HG03432 (cell line): ENCODE measurements around the gene FGGY.

Experiments used
- ATAC-seq: cut with Tn5 transposase; IDR thresholded peaks from one replicate; pipeline ENCODE4 v1.9.1; 2021; ENCODE audit warnings: mild to moderate bottlenecking, moderate library complexity; ENCODE audit not compliant: unreplicated experiment

The FGGY gene

GRCh38 chr1:59410457-59410856, 113.6 kb downstream of the FGGY start:
- ATAC-seq = peak; percentile 34

- ATAC-seq = no peak
Observed at GRCh38 chr1:59411147-59411546, 114.3 kb downstream of the FGGY start.

- peak; percentile 74 for ATAC-seq
Observed at GRCh38 chr1:59412718-59413326, 115.9 kb downstream of the FGGY start.

GRCh38 chr1:59413327-59413720, 116.4 kb downstream of the FGGY start:
- no peak for ATAC-seq

- ATAC-seq = no peak
Observed at GRCh38 chr1:59414406-59415133, 117.7 kb downstream of the FGGY start.

- no peak for ATAC-seq
Observed at GRCh38 chr1:59415286-59415850, 118.5 kb downstream of the FGGY start.

- ATAC-seq = no peak
Observed at GRCh38 chr1:59415881-59416280, 119.0 kb downstream of the FGGY start.

GRCh38 chr1:59417406-59417805, 120.5 kb downstream of the FGGY start:
- no peak for ATAC-seq

- ATAC-seq = no peak
Observed at GRCh38 chr1:59418363-59419144, 121.7 kb downstream of the FGGY start.

GRCh38 chr1:59419361-59420140, 122.7 kb downstream of the FGGY start:
- no peak for ATAC-seq

GRCh38 chr1:59421232-59421920, 124.5 kb downstream of the FGGY start:
- ATAC-seq = no peak

GRCh38 chr1:59422921-59423575, 126.2 kb downstream of the FGGY start:
- ATAC-seq = no peak

GRCh38 chr1:59427155-59427554, 130.3 kb downstream of the FGGY start:
- ATAC-seq = no peak

GRCh38 chr1:59427784-59428183, 130.9 kb downstream of the FGGY start:
- no peak for ATAC-seq

GRCh38 chr1:59428828-59429227, 131.9 kb downstream of the FGGY start:
- no peak for ATAC-seq

- no peak for ATAC-seq
Observed at GRCh38 chr1:59429656-59430055, 132.8 kb downstream of the FGGY start.

GRCh38 chr1:59431566-59432294, 134.8 kb downstream of the FGGY start:
- no peak for ATAC-seq

GRCh38 chr1:59432531-59433439, 135.9 kb downstream of the FGGY start:
- ATAC-seq = peak; percentile 98
